Raji (cell line): ENCODE data around the gene GALC.

Experiments used
- POLR2A ChIP-seq: IDR thresholded peaks from 2 replicates; pipeline ENCODE4 v1.6.1; 2011; ENCODE audit warnings: low read depth, low read length, control low read depth; ENCODE audit not compliant: insufficient read depth

Gene GALC

GRCh38 chr14:87940382-87940781 is 52.6 kb downstream of the GALC start:
- TF ChIP-seq POLR2A, result no peak

- no peak for TF ChIP-seq POLR2A
Measured at GRCh38 chr14:87935886-87936285, 57.1 kb downstream of the GALC start.

DNA sequence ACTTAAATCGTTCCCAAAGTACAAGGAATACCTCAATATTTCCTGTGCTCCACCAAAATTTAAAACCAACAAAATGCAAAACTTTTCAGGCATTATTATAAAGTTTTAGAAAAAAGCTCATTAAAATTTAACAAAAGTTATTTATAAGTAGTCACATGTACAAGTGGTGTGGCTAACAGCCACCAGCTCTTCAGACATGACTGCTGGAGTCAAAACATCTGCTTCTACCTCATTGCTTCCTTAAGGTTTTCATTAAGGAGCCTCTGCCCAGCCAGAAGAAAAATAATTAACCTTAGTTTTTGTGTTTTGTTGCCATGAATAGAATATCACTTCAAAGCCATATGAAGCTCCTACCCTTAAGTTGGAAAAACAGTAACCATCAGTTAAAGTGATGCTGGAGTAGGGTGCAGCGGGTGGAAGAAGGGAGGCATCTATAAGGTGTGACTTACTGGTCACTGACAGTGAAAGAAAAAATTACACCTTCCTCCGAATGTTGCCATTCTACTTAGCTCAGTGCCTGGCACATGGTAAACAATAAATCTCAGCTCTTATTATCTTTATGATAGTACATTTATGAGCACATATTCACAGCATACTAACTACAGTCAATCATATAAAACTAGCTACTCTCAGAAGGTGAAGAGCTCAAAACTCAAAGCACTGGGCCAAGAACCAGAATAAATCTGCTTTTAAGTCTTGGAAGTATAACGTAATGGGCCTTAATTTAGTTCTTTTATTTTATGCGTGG is 57.7 kb downstream of the GALC start:
- TF ChIP-seq POLR2A, result no peak

DNA sequence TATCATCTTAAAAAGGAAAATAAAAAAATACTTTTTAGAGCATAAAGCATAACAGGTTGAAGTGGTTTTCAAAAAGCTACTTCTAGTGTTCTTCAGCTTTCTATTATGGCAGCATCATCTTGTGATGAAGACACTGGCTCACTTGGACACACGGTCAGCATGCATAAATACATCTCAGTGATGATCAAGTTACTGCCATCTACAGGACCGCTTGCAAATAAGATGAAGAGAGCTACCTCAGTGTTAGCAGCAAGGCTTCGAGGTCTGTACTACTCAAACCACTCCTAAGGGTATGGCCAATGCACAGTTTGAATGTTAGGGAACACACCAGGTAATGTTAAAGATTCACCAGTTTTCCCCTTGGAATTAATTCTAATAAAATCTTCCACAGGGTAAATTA is 58.8 kb downstream of the GALC start:
- TF ChIP-seq POLR2A, result no peak

- no peak for TF ChIP-seq POLR2A
Measured at GRCh38 chr14:87916886-87917275, 76.1 kb downstream of the GALC start.

DNA sequence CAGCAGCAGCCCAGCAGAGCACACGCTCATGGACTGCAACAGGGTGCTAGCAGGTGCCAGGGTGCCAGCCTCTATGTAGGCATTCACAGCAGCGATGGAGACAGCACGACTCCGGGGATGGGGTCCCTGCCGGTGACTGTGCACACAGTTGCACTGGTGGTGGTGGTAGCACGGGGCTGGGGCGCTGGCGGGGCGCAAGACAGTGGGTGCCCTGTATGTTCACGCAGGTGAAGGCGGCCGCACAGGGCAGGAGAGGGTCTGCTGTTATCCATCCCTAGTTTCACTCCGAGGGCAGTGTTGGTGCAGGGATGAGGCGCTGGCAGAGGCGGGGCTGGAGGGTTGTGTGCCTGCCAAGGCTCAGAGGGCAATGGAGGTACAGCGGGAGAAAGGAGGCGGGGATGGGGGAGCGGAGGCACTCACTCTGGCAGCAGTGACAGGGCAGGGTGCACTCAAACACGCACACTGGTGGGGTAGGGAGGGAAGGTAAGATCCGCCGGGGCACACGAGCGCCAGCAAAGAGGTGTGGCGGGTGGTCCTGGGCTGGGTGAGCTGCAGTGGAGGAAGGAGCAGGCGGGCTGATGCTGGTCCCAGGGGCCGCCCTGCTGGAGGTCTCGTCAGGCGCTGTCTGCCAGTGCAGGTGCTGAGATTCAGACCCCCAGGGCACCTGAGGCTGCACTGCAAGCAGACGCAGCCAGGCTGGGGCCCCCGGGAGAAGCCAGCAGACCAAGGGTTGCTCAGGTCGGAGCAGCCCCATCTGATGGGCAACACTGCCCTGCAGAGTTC is 76.7 kb downstream of the GALC start:
- TF ChIP-seq POLR2A, result no peak

DNA sequence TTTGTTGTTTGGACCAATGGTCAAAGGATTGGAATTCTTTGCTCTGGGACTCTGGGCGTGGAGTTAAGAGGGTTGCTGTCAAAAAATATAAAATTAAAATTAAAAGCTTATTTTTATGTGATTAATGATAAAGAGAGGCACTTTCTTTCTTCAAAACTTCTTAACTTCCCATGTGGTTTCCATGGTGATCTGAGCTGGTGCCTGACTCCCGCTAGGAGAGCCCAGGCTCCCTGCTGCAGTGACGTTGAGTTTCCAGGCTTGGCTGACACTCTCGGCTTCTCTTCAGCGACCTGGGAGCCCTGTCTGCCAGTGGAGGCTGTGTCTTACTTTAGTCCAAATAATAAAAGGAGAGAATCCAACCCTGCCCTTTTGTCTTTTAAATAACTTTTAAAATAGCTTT is 84.4 kb downstream of the GALC start:
- TF ChIP-seq POLR2A, result no peak

DNA sequence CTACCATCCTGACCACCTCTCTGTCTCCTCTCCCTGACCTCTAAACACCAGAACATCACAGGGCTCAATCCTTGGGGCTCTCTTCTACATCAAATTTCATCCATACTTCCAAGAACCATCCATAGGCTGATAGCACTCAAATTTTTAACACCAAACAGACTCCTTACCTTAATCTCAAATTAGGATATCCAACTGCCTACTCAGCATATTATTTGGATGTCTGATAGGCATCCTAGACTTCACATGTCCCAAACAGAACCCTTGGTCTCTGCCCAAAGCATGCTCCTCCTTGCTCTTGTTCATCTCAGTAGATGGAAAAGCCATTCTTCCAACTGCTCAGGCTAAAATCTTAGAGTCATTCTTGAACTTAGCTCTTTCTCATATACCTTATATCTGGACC is 91.3 kb downstream of the GALC start:
- no peak for TF ChIP-seq POLR2A

DNA sequence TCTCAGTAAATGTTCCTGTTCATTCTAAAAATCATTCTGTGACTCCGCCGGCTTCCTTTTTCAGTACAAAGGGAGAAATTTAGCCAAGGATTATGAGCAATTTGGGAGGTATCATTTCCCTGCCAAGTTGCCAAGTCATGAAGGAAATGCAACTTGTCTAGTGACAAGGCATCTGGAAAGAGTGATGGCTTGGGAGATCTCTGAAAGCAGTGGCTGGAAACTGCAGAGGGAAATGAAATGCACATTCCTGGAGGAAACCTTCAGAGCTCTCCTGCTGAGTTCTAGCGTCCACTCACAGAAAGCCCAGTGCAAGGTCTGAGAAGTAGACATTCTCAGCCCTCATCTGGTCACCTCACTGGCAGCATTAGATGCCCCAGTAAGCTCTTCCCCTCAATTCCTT is 91.7 kb downstream of the GALC start:
- TF ChIP-seq POLR2A, result no peak

DNA sequence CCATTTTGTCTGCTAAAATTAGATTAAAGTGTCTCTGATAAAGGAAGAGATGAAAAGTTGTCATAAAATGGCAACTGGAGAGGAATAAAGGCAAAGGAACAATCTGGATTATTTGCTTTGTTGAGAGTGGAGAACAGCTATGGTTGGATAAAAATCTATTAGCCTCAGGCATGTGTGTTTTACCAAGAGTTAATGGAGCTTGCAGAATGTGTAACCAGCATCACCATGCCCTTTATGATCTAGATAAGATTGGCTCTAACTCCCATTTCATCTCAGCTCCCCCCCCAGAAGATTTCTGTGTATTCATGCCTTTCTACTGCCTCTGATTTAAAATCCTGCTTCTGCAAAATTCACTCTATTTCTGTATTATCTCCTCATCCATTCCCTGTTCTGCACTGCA is 93.8 kb downstream of the GALC start:
- TF ChIP-seq POLR2A, result no peak

DNA sequence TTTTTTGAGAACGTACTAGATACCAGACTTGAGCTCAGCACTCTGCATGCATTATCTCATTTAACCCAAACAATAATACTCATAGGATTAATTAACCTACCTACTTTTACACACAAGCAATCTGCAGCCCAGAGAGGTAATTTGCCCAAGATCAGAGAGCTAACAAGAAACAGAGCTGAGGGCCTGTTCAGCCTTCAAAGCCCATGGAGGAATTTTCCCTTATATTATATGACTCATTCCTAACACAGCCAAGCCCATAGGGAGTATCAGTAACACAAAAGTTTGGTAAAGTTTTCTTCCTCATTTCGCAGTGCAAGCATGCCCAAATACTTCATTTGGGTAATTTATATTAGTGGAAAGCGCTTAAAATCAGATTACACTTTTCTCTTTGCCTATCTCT is 94.7 kb downstream of the GALC start:
- no peak for TF ChIP-seq POLR2A

DNA sequence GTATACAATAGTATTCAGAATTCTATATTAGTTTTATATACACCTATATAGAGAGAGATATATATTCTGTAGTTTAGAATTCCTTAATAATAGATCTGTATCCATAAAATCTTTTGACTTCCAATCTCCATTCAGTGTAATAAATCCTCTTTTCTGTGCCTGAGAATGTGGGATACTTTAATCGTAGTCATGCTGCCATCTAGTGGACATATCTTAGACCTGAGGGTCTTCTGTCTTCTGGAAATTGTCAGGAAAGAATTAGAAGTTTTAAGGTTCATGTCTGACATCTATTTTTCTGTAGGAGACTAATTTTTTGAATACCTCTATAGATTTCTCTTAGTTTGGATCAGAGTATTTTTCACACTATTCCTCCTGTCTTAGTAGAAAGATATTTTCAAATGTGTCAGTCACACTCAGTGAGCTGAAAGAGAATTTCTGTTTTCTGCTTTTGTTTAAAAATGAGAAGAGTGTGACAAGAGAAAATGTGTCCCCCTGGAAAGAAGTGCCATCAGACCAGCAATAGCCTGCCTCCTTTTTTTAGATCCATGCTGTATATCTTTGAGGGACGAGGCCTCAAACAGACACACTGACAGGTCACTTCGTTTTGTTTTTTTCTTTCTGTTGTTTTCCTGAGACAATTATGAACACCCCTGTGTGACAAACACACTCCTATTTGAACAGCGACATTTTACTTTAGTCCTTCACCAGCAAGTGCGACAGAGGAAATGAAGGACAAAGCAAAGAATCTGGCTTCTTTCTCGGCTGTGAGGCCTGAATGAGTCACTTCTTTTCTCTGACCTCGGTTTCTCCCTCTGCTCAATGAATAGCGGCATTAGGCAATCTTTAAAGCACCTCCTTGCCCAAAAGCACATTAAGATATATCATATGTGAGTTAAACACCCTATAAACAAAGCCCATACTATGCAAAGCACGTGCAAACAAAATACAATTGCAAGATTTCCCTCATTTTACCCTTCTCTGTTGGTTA is 96.3 kb downstream of the GALC start:
- no peak for TF ChIP-seq POLR2A

GRCh38 chr14:87894920-87895319 is 98.1 kb downstream of the GALC start:
- no peak for TF ChIP-seq POLR2A

GRCh38 chr14:87892763-87893162 is 100.2 kb downstream of the GALC start:
- TF ChIP-seq POLR2A, result no peak
